ENCODE results near the gene TAF11L10. TPM values are rescaled to one million over a fixed set of nuclear protein-coding genes. Genes with fewer than 3 reads are reported as not detected.
"Not testable (repeated sequence)": the region's sequence is repeated elsewhere in the genome, so short reads cannot be mapped to it uniquely, and the experiment has no call there.

TAF11L10 gene
- total RNA-seq, 1 donor from 2014 or later: 0.83 TPM

- no peak for DNase-seq
- Mint-ChIP-seq H3K4me3 (ENCODE audit: unreplicated experiment) (peak overlapping the region; percentile 38), H3K4me1 (ENCODE audit: low read depth, unreplicated experiment) (peaks cover 17% of the 10 kb centered on the region), H3K9me3 (ENCODE audit: unreplicated experiment) (peaks cover 6% of the 10 kb centered on the region), H3K27me3 (ENCODE audit: unreplicated experiment) (peaks cover 8% of the 10 kb centered on the region), H3K36me3 (ENCODE audit: unreplicated experiment) (peaks cover 9% of the 10 kb centered on the region), H3K27ac (ENCODE audit: unreplicated experiment) (peak overlapping the region; percentile 56)
- TF ChIP-seq, protein P1, sequence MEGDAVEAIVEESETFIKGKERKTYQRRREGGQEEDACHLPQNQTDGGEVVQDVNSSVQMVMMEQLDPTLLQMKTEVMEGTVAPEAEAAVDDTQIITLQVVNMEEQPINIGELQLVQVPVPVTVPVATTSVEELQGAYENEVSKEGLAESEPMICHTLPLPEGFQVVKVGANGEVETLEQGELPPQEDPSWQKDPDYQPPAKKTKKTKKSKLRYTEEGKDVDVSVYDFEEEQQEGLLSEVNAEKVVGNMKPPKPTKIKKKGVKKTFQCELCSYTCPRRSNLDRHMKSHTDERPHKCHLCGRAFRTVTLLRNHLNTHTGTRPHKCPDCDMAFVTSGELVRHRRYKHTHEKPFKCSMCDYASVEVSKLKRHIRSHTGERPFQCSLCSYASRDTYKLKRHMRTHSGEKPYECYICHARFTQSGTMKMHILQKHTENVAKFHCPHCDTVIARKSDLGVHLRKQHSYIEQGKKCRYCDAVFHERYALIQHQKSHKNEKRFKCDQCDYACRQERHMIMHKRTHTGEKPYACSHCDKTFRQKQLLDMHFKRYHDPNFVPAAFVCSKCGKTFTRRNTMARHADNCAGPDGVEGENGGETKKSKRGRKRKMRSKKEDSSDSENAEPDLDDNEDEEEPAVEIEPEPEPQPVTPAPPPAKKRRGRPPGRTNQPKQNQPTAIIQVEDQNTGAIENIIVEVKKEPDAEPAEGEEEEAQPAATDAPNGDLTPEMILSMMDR (IDR thresholded peaks at IDR 0.05; ENCODE audit: partially characterized antibody, unreplicated experiment): no peak
Observed at GRCh38 chr5:17614872-17615605, 17.4 kb upstream of the TAF11L10 start.

DNA sequence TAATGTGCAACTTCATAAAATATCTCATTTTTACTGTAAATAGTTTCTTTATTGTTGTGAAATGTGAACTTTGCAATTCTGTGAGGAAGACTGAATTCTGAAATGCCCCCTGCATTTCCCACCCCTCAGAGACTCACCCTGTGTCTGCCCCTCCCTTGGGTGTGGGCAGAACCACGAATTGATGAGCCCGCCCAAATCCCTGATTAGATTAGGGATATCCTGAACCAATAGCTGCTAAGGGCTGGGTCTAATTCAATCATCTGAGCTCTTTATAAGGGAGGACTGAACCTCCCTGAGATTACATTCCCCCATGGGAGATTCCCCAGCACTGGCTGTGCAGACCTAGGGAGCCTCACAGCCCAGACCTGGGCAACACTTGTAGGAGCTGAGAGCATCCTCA, 12.5 kb upstream of the TAF11L10 start, which contains the start of gene TAF11L12:
Gene TAF11L12, plus strand, starts transcription at position 301 of the 400 bp plus-strand sequence.
- H3K27me3 Mint-ChIP-seq (ENCODE audit: unreplicated experiment); H3K36me3 Mint-ChIP-seq (ENCODE audit: unreplicated experiment); DNase-seq; H3K27ac Mint-ChIP-seq (ENCODE audit: unreplicated experiment); H3K9me3 Mint-ChIP-seq (ENCODE audit: unreplicated experiment); H3K4me3 Mint-ChIP-seq (ENCODE audit: unreplicated experiment): not testable (repeated sequence)
- peaks cover 11% of the 10 kb centered on the region for H3K4me1 Mint-ChIP-seq (ENCODE audit: low read depth, unreplicated experiment)

GRCh38 chr5:17607461-17607860, 9.8 kb upstream of the TAF11L10 start:
- not testable (repeated sequence) for H3K4me3 Mint-ChIP-seq (ENCODE audit: unreplicated experiment); H3K27ac Mint-ChIP-seq (ENCODE audit: unreplicated experiment); DNase-seq; H3K4me1 Mint-ChIP-seq (ENCODE audit: low read depth, unreplicated experiment); H3K36me3 Mint-ChIP-seq (ENCODE audit: unreplicated experiment); H3K27me3 Mint-ChIP-seq (ENCODE audit: unreplicated experiment); H3K9me3 Mint-ChIP-seq (ENCODE audit: unreplicated experiment)

- DNase-seq: no peak
Observed at GRCh38 chr5:17604951-17605350, 7.3 kb upstream of the TAF11L10 start.

DNA sequence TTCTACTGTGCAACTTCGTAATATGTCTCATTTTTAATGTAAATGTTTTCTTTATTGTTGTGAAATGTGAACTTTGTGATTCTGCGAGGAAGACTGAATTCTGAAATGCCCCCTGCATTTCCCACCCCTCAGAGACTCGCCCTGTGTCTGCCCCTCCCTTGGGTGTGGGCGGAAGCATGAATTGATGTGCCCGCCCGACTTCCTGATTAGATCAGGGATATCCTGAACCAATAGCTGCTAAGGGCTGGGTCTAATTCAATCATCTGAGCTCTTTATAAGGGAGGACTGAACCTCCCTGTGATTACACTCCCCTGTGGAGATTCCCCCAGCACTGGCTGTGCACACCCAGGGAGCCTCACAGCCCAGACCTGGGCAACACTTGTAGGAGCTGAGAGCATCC, 6.3 kb upstream of the TAF11L10 start, which contains the start of gene TAF11L11:
Gene TAF11L11, plus strand, starts transcription at position 304 of the 400 bp plus-strand sequence.
- not testable (repeated sequence) for H3K27ac Mint-ChIP-seq (ENCODE audit: unreplicated experiment); H3K4me1 Mint-ChIP-seq (ENCODE audit: low read depth, unreplicated experiment); H3K9me3 Mint-ChIP-seq (ENCODE audit: unreplicated experiment); H3K4me3 Mint-ChIP-seq (ENCODE audit: unreplicated experiment); H3K36me3 Mint-ChIP-seq (ENCODE audit: unreplicated experiment); H3K27me3 Mint-ChIP-seq (ENCODE audit: unreplicated experiment); DNase-seq

More at GRCh38 chr5:17604951-17605350, 7.3 kb upstream of the TAF11L10 start:
- TF ChIP-seq, protein P1 (IDR thresholded peaks at IDR 0.05; ENCODE audit: partially characterized antibody, unreplicated experiment): no peak
- Mint-ChIP-seq H3K36me3 (ENCODE audit: unreplicated experiment) (no peaks in the 10 kb centered on the region), H3K4me1 (ENCODE audit: low read depth, unreplicated experiment) (no peaks in the 10 kb centered on the region), H3K4me3 (ENCODE audit: unreplicated experiment) (no peak overlapping the region), H3K27ac (ENCODE audit: unreplicated experiment) (no peak overlapping the region), H3K9me3 (ENCODE audit: unreplicated experiment) (peaks cover 2% of the 10 kb centered on the region), H3K27me3 (ENCODE audit: unreplicated experiment) (no peaks in the 10 kb centered on the region)

DNA sequence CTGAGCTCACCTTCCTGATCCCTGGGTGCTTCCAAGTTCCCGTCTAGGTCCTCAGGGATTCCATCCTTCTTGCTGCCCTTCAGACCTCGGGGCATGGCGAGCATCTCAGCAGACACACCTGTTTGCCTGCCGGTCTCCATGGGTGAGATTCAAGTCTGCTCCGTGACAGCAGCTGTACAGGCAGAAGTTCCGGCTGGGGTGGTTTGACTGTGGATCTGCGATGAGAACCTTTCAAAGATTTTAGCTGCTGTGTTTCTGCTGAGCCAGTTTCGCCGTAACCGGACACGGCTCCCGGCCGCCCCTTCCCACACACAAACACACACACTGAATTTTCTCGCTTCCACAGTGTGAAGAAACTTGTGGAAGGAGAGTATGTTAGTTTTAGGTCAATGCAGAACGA, 3.4 kb downstream of the TAF11L10 start, which contains the start of gene TAF11L9:
Gene TAF11L9, minus strand, starts transcription at position 140 of the 400 bp plus-strand sequence.
- not testable (repeated sequence) for H3K4me3 Mint-ChIP-seq (ENCODE audit: unreplicated experiment); DNase-seq; H3K9me3 Mint-ChIP-seq (ENCODE audit: unreplicated experiment); H3K4me1 Mint-ChIP-seq (ENCODE audit: low read depth, unreplicated experiment); H3K36me3 Mint-ChIP-seq (ENCODE audit: unreplicated experiment); H3K27me3 Mint-ChIP-seq (ENCODE audit: unreplicated experiment); H3K27ac Mint-ChIP-seq (ENCODE audit: unreplicated experiment)

DNA sequence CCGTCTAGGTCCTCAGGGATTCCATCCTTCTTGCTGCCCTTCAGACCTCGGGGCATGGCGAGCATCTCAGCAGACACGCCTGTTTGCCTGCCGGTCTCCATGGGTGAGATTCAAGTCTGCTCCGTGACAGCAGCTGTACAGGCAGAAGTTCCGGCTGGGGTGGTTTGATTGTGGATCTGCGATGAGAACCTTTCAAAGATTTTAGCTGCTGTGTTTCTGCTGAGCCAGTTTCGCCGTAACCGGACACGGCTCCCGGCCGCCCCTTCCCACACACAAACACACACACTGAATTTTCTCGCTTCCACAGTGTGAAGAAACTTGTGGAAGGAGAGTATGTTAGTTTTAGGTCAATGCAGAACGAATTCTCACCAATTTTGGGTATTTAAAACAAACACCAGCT, 6.8 kb downstream of the TAF11L10 start, which contains the start of gene TAF11L8:
Gene TAF11L8, minus strand, starts transcription at position 101 of the 400 bp plus-strand sequence.
- H3K4me1 Mint-ChIP-seq (ENCODE audit: low read depth, unreplicated experiment); H3K9me3 Mint-ChIP-seq (ENCODE audit: unreplicated experiment); H3K27ac Mint-ChIP-seq (ENCODE audit: unreplicated experiment); H3K27me3 Mint-ChIP-seq (ENCODE audit: unreplicated experiment); H3K36me3 Mint-ChIP-seq (ENCODE audit: unreplicated experiment); DNase-seq; H3K4me3 Mint-ChIP-seq (ENCODE audit: unreplicated experiment): not testable (repeated sequence)

DNA sequence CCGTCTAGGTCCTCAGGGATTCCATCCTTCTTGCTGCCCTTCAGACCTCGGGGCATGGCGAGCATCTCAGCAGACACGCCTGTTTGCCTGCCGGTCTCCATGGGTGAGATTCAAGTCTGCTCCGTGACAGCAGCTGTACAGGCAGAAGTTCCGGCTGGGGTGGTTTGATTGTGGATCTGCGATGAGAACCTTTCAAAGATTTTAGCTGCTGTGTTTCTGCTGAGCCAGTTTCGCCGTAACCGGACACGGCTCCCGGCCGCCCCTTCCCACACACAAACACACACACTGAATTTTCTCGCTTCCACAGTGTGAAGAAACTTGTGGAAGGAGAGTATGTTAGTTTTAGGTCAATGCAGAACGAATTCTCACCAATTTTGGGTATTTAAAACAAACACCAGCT, 12.0 kb downstream of the TAF11L10 start, which contains the start of gene TAF11L7:
Gene TAF11L7, minus strand, starts transcription at position 101 of the 400 bp plus-strand sequence.
- not testable (repeated sequence) for H3K4me3 Mint-ChIP-seq (ENCODE audit: unreplicated experiment); H3K27ac Mint-ChIP-seq (ENCODE audit: unreplicated experiment); H3K9me3 Mint-ChIP-seq (ENCODE audit: unreplicated experiment)

More for the DNA sequence above, 12.0 kb downstream of the TAF11L10 start, which contains the start of gene TAF11L7:
- not testable (repeated sequence) for H3K36me3 Mint-ChIP-seq (ENCODE audit: unreplicated experiment); H3K27me3 Mint-ChIP-seq (ENCODE audit: unreplicated experiment); H3K4me1 Mint-ChIP-seq (ENCODE audit: low read depth, unreplicated experiment); DNase-seq
